ENCODE measurements around the gene GFI1B.
"Not testable (repeated sequence)": the region's sequence is repeated elsewhere in the genome, so short reads cannot be mapped to it uniquely, and the experiment has no call there.

The GFI1B gene

GRCh38 chr9:132978451-132979131 is at the start of gene GFI1B:
GFI1B (plus strand) TSS chr9:132978694; CDS start chr9:132986679, 7,985 bp downstream.
- no peak for DNase-seq

DNA sequence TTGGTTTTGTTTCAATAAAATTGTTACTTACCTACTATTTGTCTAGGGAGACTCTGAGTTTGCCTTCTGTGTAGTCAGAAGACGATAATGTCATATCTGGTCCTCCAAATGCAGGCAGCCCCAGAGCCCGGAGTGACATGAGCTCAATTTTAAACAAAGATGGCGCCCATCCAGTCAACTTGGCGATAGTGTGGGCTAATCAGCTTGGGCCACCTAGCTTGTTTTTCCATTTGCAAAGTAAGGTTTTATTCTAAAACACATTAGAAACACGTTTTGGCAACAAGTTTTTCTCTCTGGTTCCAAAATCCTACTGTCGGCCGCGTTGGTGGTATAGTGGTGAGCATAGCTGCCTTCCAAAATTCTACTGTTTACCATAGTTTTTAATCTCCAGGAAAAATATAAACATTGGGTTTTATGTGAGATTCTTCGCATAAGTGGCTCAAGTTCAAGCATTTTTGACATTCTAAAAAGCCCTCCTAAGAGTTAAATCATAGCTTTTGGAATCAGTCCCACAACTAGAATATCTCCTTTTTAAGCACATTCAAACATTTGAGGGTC is 47.2 kb upstream of the GFI1B start:
- no peak for DNase-seq

DNA sequence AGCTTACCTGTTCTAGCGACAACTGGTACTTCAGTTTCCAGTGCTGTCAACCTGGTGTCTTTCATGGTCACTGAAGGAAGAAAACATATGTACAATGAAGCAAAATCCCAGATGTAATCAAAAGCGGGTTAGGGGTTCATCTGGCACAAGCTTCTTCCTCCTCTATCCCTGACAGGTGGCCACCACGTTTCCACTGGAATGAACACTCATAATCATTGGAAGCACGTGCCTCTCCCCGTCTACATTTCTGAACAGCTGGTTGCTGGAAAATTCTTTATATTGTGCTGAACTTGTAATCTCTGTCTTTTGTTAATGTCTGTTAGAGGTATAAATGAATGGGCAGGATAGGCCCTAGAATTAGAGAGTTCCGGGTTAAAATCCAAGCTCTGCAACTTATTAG is 43.5 kb upstream of the GFI1B start:
- no peak for DNase-seq

GRCh38 chr9:132937463-132937901 is 41.0 kb upstream of the GFI1B start:
- DNase-seq = no peak

- no peak for DNase-seq
Measured at GRCh38 chr9:132939169-132939568, 39.3 kb upstream of the GFI1B start.

- DNase-seq = no peak
Measured at GRCh38 chr9:132942541-132943182, 35.8 kb upstream of the GFI1B start.

DNA sequence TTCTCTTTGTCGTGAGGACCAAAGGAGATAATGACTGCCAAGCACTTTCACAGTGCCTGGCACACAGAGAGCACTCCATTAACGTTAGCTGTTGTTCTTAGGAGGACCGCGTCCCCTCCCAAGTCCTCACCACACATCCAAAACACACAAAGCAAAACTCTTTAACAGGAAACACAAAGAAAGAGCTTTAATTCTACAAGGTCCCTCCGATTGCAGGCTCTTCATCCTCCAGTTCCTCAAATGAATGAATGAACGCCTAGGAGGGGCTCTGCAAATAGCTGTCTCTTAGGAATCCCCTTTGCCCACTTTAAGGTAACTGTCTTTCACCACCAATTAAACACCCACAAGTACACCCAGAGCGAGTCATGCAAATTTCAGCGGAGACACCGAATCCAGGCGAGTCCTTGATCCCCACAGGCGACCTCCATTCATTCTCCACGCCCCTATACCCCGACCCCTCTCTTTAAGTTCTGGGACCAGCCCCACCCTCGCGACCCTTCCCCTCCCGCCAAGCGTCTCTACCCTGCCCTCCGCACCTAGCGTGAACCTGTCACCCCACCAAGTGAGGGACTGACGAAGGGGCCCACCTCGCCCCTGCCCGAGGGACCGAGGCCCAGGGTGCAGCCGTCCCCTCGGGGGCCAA is 34.7 kb upstream of the GFI1B start:
- no peak for DNase-seq

GRCh38 chr9:132944294-132945185 is 34.0 kb upstream of the GFI1B start, which contains the start of gene TSC1:
TSC1 (minus strand) TSS chr9:132944616; CDS start chr9:132928872, 15,744 bp downstream.
- DNase-seq = peak; percentile 97 to 98

GRCh38 chr9:132945186-132946130 is 33.0 kb upstream of the GFI1B start:
- no peak for DNase-seq

GRCh38 chr9:132946211-132946610 is 32.3 kb upstream of the GFI1B start:
- no peak for DNase-seq

GRCh38 chr9:132946631-132947295 is 31.7 kb upstream of the GFI1B start:
- no peak for DNase-seq

DNA sequence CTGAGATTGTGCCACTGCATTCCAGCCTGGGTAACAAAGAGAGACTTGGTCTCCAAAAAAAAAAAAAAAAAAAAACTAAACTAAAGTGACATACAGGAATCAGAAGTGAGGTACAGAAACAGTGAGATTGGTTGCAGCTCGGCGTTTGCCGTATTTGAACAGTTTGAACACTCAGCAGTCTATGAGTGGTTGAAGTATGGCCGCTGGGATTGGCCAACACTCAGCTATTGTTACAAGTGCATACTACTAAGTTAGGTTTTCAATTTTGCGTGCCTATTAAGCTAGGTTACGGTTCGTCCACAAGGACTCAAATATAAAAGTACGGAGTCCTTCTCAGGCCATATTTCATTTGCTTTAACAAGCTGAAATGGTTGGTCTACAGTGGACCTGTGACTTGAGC is 30.7 kb upstream of the GFI1B start:
- no peak for DNase-seq

DNA sequence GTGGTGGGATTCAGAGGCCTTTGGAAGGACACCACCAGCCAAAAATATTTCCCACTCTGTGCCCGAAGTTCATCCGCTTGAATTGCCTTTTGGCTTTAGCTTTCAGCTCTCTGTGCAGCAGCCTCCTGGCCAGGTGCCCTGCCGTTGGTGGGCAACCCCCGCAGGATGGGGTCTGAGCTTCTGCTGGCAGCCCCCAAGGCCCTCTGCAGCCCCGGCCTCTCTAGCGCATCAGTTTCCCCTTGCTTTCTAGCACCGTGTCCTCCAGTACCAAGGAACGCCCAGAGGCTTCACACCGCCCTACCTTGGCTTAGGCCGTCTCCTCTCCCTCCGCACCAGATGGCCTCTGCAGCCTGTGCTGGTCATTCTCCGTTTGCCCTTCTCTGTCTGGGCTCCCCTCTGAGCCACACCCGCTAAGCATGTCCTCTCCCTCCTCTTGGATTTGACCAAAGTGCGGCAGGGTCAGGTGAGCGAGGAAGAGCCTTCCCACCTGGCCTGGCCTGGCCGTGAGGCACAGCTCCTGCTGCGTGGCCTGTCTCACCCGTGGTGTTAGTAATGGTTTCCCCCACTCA is 29.9 kb upstream of the GFI1B start:
- no peak for DNase-seq

DNA sequence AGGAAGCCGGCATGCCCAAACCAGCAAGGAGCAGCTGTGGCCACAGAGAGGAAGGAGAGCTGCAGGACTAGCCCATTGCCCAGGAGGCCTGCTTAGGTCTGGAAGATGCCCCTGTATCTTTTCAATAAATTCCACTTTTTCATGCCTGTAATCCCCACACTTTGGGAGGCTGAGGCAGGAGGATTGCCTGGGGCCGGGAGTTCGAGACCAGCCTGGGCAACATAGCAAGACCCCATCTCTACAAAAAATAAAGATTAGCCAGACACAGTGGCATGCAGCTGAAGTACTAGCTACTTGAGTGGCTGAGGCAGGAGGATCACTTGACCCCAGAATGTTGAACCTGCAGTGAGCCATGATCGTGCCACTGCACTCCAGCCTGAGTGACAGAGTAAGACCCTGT is 28.8 kb upstream of the GFI1B start:
- DNase-seq = no peak

- no peak for DNase-seq
Measured at GRCh38 chr9:132955123-132955522, 23.4 kb upstream of the GFI1B start.

GRCh38 chr9:132955768-132956167 is 22.7 kb upstream of the GFI1B start:
- no peak for DNase-seq

- DNase-seq = no peak
Measured at GRCh38 chr9:132957805-132958204, 20.7 kb upstream of the GFI1B start.

- no peak for DNase-seq
Measured at GRCh38 chr9:132961002-132961401, 17.5 kb upstream of the GFI1B start.

GRCh38 chr9:132965478-132965877 is 13.0 kb upstream of the GFI1B start:
- no peak for DNase-seq

GRCh38 chr9:132967908-132968307 is 10.6 kb upstream of the GFI1B start:
- not testable (repeated sequence) for DNase-seq

DNA sequence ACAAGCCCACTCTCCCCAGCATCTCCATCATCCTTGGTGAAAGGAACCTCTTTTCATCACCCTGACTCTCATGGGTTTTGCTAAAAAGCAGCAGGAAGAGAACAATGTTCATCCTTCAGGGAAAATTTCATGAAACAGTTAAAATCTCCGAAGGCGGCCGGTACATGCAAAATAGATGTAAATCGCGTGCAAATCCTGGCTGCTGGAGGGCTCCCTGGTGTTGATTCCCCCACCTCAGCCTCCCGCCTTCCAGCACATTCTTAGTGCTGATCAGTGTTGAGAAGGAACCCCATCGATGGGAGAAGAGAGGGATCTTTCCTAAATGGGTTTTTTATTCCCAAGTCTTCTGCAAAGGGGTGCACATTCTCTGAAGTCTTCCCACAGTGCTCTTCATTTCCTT is 8.7 kb upstream of the GFI1B start:
- no peak for DNase-seq
